ENCODE data around the gene SPAG17.

DNA sequence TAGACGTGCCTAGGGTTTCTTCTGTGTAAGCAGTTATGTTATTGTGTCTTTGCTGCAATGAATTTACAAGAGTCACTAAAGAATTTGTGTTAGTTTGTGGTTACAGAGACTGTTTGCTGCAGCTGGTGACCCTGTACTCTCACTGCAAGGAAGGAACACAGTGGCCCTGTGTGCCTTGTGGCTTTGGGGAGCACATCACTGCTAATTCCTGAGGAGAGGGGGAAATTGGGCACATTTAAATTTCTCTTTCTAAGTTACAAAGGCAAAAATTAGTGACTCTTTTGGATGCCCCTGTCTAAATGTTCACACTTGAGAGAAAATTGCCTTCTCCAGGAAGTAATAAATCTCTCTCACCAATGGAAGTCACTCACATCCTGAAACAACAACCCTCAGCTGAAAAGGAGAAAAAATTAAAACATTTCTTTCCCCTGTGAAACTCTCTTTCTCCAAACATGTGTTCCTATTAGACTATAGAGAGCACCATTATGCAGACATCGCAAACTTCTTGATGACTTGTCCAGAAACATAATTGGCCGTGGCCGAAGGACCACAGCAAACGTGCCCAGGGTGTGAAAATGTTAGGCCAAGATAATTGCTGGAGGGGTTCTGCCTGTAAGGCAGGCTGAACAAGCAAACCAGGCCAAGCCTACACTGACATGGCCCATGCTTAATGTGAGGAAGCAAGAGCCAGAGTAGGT lies 32.3 kb upstream of the SPAG17 start:
- no peak for TF ChIP-seq YY1 (IDR thresholded peaks at IDR 0.05; ENCODE audit: low read depth)
- no peak for TF ChIP-seq RAD21 (IDR thresholded peaks at IDR 0.05; ENCODE audit: low read depth)
- TF ChIP-seq NFIC (IDR thresholded peaks at IDR 0.05): no peak
- no peak for TF ChIP-seq REST (IDR thresholded peaks at IDR 0.05; ENCODE audit: low read depth)
- TF ChIP-seq CEBPB (IDR thresholded peaks at IDR 0.05): no peak
- no peak for TF ChIP-seq EP300 (IDR thresholded peaks at IDR 0.05; ENCODE audit: borderline replicate concordance)
- TF ChIP-seq, protein P1, sequence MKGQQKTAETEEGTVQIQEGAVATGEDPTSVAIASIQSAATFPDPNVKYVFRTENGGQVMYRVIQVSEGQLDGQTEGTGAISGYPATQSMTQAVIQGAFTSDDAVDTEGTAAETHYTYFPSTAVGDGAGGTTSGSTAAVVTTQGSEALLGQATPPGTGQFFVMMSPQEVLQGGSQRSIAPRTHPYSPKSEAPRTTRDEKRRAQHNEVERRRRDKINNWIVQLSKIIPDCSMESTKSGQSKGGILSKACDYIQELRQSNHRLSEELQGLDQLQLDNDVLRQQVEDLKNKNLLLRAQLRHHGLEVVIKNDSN (IDR thresholded peaks at IDR 0.05): no peak
- no peak for TF ChIP-seq CREB1 (IDR thresholded peaks at IDR 0.05; ENCODE audit: low read depth)
- TF ChIP-seq EGR1 (IDR thresholded peaks at IDR 0.05): no peak

All from Ishikawa (cell line).